ENCODE results near the gene COL9A3. TPM values are rescaled to one million over a fixed set of nuclear protein-coding genes. Genes with fewer than 3 reads are reported as not detected.

Gene COL9A3
- total and polyA plus RNA-seq, 4 experiments from 2014 or later = 0.41 TPM; not detected in 3

DNA sequence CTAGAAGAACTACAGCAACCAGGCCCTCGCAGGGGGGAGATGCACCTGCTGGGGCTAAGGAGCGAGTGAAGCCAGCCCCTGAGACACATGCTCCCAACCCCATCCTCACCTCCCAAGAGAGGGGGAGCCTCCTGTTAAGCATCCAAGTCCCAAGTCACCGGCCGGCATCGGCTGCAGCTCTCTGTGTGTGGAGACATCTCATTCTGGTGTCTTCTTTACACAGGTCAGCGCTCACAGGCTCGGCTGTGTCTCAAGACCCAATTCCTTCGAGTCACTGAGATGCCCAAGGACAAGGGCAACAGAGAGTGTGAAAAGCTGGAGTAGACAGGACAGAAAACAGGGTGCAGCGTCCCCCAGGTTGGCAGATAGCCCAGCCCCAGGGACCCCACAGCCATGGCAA is 41.6 kb upstream of the COL9A3 start:
- Histone ChIP-seq H3K4me3 (ENCODE audit: low read length in 2 of 2) (no peak overlapping the region), H3K4me1 (ENCODE audit: insufficient read depth, low read length) (peaks cover 38% of the 10 kb centered on the region), H3K36me3 (ENCODE audit: insufficient read depth, low read length) (no peaks in the 10 kb centered on the region), H3K9me3 (ENCODE audit: control insufficient read depth in 1 of 2, low read length in 2 of 2) (no peaks in the 10 kb centered on the region), H3K27ac (ENCODE audit: low read depth, low read length) (no peak overlapping the region), H3K27me3 (ENCODE audit: insufficient read depth, low read length) (no peaks in the 10 kb centered on the region)
- ChIA-PET CTCF (ENCODE audit: partially characterized antibody) (no interaction called here), POLR2A (ENCODE audit: partially characterized antibody) (interaction anchor here (0.5 to 2.3 kb wide), 3 partner anchors 19 to 61 kb away, joined by 3 to 17 read pairs (median 10); no protein-coding TSS in a partner anchor)
- Mint-ChIP-seq H3K36me3 (no peaks in the 10 kb centered on the region), H3K4me1 (peaks cover 15 to 68% (median 43%) of the 10 kb centered on the region in 4 donors), H3K27me3 (no peaks in the 10 kb centered on the region), H3K4me3 (peak overlapping the region in 2 of 8 donors; percentile 8 to 26), H3K27ac (peak overlapping the region; percentile 64 to 93 (median 81)), H3K9me3 (peaks cover 0 to 3% (median 0%) of the 10 kb centered on the region in 8 donors)
- intact Hi-C loops (cut with micrococcal nuclease) = no loop called here
- no peak for DNase-seq

DNA sequence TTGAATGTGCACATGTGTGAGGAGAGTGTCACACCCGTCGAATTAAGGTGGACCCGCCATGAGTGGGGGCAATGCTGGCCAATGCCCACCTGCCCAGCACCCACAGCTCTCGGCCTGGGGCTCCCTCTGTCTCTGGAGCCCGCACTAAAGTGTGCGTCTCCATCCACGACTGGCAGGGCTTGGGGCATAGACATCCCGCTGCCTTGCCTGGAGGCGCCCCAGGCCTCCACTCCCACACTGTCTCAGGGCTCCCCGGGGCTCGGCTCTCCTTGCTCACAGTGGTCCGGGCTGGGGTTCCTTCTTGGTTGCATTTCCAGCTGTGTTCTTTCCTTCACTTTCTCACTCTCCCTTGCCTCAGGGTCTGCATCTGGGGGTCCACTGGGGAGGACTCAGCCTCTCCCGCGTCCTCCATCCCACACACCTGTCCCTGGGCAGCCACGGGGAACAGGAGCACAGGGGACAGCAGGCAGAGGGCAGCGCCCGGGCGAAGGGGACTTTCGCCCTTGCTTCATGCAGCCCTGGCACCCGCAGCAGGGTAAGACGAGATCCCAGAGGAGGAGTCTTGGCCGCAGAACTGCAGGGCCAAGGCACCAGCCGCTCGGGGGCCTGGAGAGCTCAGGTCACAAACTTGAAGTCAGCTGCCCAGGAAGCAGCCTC is 40.7 kb upstream of the COL9A3 start:
- Mint-ChIP-seq H3K27me3 (no peaks in the 10 kb centered on the region), H3K4me3 (peak overlapping the region; percentile 2 to 76 (median 66)), H3K9me3 (peaks cover 0 to 3% (median 0%) of the 10 kb centered on the region in 8 donors), H3K4me1 (peaks cover 15 to 68% (median 43%) of the 10 kb centered on the region in 4 donors), H3K27ac (peak overlapping the region; percentile 81 to 96 (median 87)), H3K36me3 (no peaks in the 10 kb centered on the region)
- H3K36me3 ChIP-seq (ENCODE audit: insufficient read depth, low read length) = no peaks in the 10 kb centered on the region
- POLR2A ChIA-PET (ENCODE audit: partially characterized antibody) = interaction anchor here (2.0 to 2.3 kb wide), 2 partner anchors 18 to 36 kb away, joined by 10 to 17 read pairs; no protein-coding TSS in a partner anchor
- H3K27ac ChIP-seq (ENCODE audit: low read depth, low read length) = peak overlapping the region; percentile 55
- CTCF ChIA-PET (ENCODE audit: partially characterized antibody) = no interaction called here
- peaks cover 38% of the 10 kb centered on the region for H3K4me1 ChIP-seq (ENCODE audit: insufficient read depth, low read length)
- H3K9me3 ChIP-seq (ENCODE audit: control insufficient read depth in 1 of 2, low read length in 2 of 2) = no peaks in the 10 kb centered on the region
- H3K27me3 ChIP-seq (ENCODE audit: insufficient read depth, low read length) = no peaks in the 10 kb centered on the region
- no peak for DNase-seq
- peak overlapping the region; percentile 33 to 36 for H3K4me3 ChIP-seq (ENCODE audit: low read length in 2 of 2)
- intact Hi-C loops (cut with micrococcal nuclease) = loop anchor here (1.0 kb wide), 2 partner anchors 18 to 36 kb away; no protein-coding TSS in a partner anchor

DNA sequence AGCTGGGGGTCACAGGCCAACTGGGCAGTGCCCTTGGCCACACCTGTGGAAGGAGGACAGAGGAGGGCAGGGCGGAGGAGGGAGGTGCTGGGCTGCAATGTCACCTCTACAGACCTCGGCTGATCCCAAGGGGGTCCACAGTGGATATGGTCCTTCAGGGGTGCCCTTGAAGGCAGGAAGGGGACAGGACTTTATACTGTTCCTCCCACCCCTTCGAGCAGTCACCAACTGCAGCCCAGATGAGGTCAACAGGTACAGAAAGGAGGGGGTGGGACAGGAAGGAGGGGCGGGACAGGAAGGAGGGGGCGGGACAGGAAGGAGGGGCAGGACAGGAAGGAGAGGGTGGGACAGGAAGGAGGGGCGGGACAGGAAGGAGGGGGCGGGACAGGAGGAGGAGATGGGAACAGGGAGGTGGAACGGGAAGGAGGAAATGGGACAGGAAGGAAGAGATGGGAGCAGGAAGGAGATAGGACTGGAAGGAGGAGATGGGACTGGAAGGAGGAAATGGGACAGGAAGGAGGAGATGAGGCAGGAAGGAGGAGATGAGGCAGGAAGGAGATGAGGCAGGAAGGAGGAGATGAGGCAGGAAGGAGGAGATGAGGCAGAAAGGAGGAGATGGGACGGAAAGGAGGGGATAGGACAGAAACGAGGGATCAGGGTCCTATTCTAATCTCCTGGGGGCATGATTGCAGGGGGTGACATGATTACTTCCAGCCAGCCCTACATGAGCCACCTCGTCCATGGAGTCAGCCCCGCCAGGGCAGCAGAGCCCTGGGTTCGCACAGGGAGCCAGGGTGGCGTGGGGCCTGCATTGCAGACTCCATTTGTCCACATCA is 39.9 kb upstream of the COL9A3 start:
- Histone ChIP-seq H3K27ac (ENCODE audit: low read depth, low read length) (peak overlapping the region; percentile 55), H3K4me3 (ENCODE audit: low read length in 2 of 2) (peak overlapping the region; percentile 33 to 36), H3K4me1 (ENCODE audit: insufficient read depth, low read length) (peaks cover 38% of the 10 kb centered on the region), H3K27me3 (ENCODE audit: insufficient read depth, low read length) (no peaks in the 10 kb centered on the region), H3K9me3 (ENCODE audit: control insufficient read depth in 1 of 2, low read length in 2 of 2) (no peaks in the 10 kb centered on the region), H3K36me3 (ENCODE audit: insufficient read depth, low read length) (no peaks in the 10 kb centered on the region)
- H3K4me1 Mint-ChIP-seq = peaks cover 15 to 68% (median 43%) of the 10 kb centered on the region in 4 donors
- POLR2A ChIA-PET (ENCODE audit: partially characterized antibody) = interaction anchor here (2.0 to 2.3 kb wide), 2 partner anchors 18 to 37 kb away, joined by 10 to 17 read pairs; no protein-coding TSS in a partner anchor
- no peaks in the 10 kb centered on the region for H3K36me3 Mint-ChIP-seq
- H3K9me3 Mint-ChIP-seq = peaks cover 0 to 3% (median 0%) of the 10 kb centered on the region in 8 donors
- DNase-seq = peak; percentile 26 to 68 (median 57)
- H3K27me3 Mint-ChIP-seq = no peaks in the 10 kb centered on the region
- intact Hi-C loops (cut with micrococcal nuclease) = loop anchor here (1.0 kb wide), 2 partner anchors 17 to 37 kb away; no protein-coding TSS in a partner anchor
- H3K27ac Mint-ChIP-seq = peak overlapping the region; percentile 81 to 96 (median 93)
- CTCF ChIA-PET (ENCODE audit: partially characterized antibody) = no interaction called here
- peak overlapping the region in 7 of 8 donors; percentile 59 to 84 (median 72) for H3K4me3 Mint-ChIP-seq

DNA sequence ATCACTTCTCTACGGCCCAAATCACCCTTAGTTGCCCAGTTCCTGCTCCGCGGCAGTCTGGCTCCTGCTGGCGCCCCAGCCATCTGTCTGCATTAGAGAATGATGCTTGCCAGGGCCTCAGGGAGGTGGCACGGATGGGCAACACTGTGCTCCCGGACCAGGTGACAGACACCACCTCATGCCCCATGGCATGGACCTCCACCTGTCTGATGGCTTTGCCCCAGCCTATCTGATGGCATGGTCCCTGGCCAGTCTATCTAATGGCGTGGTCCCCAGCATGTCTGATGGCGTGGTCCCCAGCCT is 39.4 kb upstream of the COL9A3 start:
- H3K27me3 ChIP-seq (ENCODE audit: insufficient read depth, low read length) = no peaks in the 10 kb centered on the region
- Mint-ChIP-seq H3K36me3 (no peaks in the 10 kb centered on the region), H3K9me3 (peaks cover 0 to 3% (median 0%) of the 10 kb centered on the region in 8 donors), H3K27ac (peak overlapping the region in 6 of 7 donors; percentile 81 to 96 (median 94)), H3K4me3 (peak overlapping the region in 1 of 8 donors; percentile 55), H3K4me1 (peaks cover 15 to 63% (median 44%) of the 10 kb centered on the region in 4 donors), H3K27me3 (no peaks in the 10 kb centered on the region)
- no peak overlapping the region for H3K4me3 ChIP-seq (ENCODE audit: low read length in 2 of 2)
- no peak overlapping the region for H3K27ac ChIP-seq (ENCODE audit: low read depth, low read length)
- DNase-seq = peak in 1 of 5 donors; percentile 11
- H3K36me3 ChIP-seq (ENCODE audit: insufficient read depth, low read length) = no peaks in the 10 kb centered on the region
- ChIA-PET CTCF (ENCODE audit: partially characterized antibody) (no interaction called here), POLR2A (ENCODE audit: partially characterized antibody) (no interaction called here)
- H3K9me3 ChIP-seq (ENCODE audit: control insufficient read depth in 1 of 2, low read length in 2 of 2) = no peaks in the 10 kb centered on the region
- intact Hi-C loops (cut with micrococcal nuclease) = no loop called here
- H3K4me1 ChIP-seq (ENCODE audit: insufficient read depth, low read length) = peaks cover 38% of the 10 kb centered on the region

DNA sequence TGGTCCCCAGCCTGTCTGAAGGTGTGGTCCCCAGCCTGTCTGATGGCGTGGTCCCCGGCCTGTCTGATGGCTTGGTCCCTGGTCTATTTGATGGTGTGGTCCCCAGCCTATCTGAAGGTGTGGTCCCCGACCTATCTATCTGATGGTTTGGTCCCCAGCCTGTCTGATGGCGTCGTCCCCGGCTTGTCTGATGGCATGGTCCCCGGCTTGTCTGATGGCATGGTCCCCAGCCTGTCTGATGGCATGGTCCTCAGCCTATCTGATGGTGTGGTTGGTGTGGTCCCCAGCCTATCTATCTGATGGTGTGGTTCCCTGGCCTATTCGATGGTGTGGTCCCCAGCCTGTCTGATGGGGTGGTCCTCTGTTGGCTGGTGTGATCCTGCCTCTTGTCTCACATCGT is 38.8 kb upstream of the COL9A3 start:
- intact Hi-C loops (cut with micrococcal nuclease) = no loop called here
- POLR2A ChIA-PET (ENCODE audit: partially characterized antibody) = interaction anchor here (3.3 kb wide), 1 partner anchor 16 kb away, joined by 9 read pairs; no protein-coding TSS in a partner anchor
- H3K4me3 Mint-ChIP-seq = peak overlapping the region in 2 of 8 donors; percentile 30 to 45

DNA sequence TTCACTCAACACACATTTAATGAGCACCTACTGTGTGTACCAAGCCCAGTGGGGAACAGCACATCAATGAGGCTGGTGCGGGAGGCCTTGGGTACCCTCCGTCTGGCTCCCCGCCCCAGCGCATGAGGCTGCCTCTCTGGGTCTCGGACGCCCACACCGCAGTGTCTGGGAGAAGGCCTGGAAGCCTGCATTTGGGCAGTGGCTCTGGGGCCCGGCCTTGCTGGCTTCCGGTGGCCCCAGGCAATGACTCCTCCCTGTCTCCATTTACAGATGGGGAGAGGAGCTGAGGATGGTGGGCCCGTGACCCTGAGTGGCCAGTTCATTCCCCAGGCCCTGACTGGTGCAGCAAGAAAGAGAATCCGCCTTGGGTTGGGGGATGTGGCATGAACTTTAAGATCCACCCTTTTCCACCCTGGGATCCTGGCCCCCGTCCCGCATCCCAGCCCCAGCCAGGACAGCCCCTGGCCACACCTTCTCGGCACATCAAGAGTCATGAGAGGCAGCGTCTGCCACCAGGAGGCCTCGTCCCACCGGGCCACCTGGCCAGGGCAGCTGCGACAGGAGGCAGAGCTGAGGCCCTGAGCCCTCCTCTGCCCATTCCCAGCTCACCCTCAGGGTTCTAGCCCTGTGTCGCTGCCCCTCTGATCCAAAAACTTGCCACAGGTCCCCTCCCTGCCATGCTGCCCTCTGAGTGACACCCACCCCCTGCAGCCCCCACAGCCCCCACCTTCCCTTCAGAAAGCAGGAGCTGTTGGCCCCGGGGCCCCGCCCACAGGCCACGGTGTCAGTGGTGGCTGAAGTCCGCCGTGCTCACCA is 38.0 kb upstream of the COL9A3 start:
- no peaks in the 10 kb centered on the region for H3K27me3 Mint-ChIP-seq
- Histone ChIP-seq H3K27me3 (ENCODE audit: insufficient read depth, low read length) (no peaks in the 10 kb centered on the region), H3K4me1 (ENCODE audit: insufficient read depth, low read length) (peaks cover 36% of the 10 kb centered on the region), H3K4me3 (ENCODE audit: low read length in 2 of 2) (no peak overlapping the region), H3K27ac (ENCODE audit: low read depth, low read length) (no peak overlapping the region), H3K9me3 (ENCODE audit: control insufficient read depth in 1 of 2, low read length in 2 of 2) (no peaks in the 10 kb centered on the region), H3K36me3 (ENCODE audit: insufficient read depth, low read length) (no peaks in the 10 kb centered on the region)
- ChIA-PET POLR2A (ENCODE audit: partially characterized antibody) (interaction anchor here (0.6 to 3.3 kb wide), 3 partner anchors 16 to 166 kb away, joined by 3 to 9 read pairs (median 3); no protein-coding TSS in a partner anchor), CTCF (ENCODE audit: partially characterized antibody) (interaction anchor here (1.9 to 2.9 kb wide), 2 partner anchors 11 to 13 kb away, joined by 6 to 13 read pairs; no protein-coding TSS in a partner anchor)
- peaks cover 15 to 53% (median 42%) of the 10 kb centered on the region in 4 donors for H3K4me1 Mint-ChIP-seq
- peak overlapping the region in 4 of 7 donors; percentile 35 to 88 (median 63) for H3K27ac Mint-ChIP-seq
- H3K9me3 Mint-ChIP-seq = peaks cover 0 to 3% (median 0%) of the 10 kb centered on the region in 8 donors
- DNase-seq = peak in 1 of 5 donors; percentile 14
- H3K4me3 Mint-ChIP-seq = peak overlapping the region in 1 of 8 donors; percentile 30
- no peaks in the 10 kb centered on the region for H3K36me3 Mint-ChIP-seq
- intact Hi-C loops (cut with micrococcal nuclease) = no loop called here

More for the DNA sequence above, 38.8 kb upstream of the COL9A3 start:
- CTCF ChIA-PET (ENCODE audit: partially characterized antibody) = interaction anchor here (2.9 kb wide), 1 partner anchor 14 kb away, joined by 13 read pairs; no protein-coding TSS in a partner anchor
- Histone ChIP-seq H3K27ac (ENCODE audit: low read depth, low read length) (no peak overlapping the region), H3K9me3 (ENCODE audit: control insufficient read depth in 1 of 2, low read length in 2 of 2) (no peaks in the 10 kb centered on the region), H3K4me3 (ENCODE audit: low read length in 2 of 2) (no peak overlapping the region), H3K27me3 (ENCODE audit: insufficient read depth, low read length) (no peaks in the 10 kb centered on the region), H3K4me1 (ENCODE audit: insufficient read depth, low read length) (peaks cover 38% of the 10 kb centered on the region), H3K36me3 (ENCODE audit: insufficient read depth, low read length) (no peaks in the 10 kb centered on the region)
- Mint-ChIP-seq H3K27ac (peak overlapping the region in 3 of 7 donors; percentile 48 to 88 (median 78)), H3K36me3 (no peaks in the 10 kb centered on the region), H3K4me1 (peaks cover 15 to 60% (median 45%) of the 10 kb centered on the region in 4 donors), H3K27me3 (no peaks in the 10 kb centered on the region), H3K9me3 (peaks cover 0 to 3% (median 0%) of the 10 kb centered on the region in 8 donors)
- DNase-seq = no peak
